Measurements from ENCODE around the gene SHROOM2.
"Not testable (repeated sequence)": the region's sequence is repeated elsewhere in the genome, so short reads cannot be mapped to it uniquely, and the experiment has no call there.

SHROOM2 gene

DNA sequence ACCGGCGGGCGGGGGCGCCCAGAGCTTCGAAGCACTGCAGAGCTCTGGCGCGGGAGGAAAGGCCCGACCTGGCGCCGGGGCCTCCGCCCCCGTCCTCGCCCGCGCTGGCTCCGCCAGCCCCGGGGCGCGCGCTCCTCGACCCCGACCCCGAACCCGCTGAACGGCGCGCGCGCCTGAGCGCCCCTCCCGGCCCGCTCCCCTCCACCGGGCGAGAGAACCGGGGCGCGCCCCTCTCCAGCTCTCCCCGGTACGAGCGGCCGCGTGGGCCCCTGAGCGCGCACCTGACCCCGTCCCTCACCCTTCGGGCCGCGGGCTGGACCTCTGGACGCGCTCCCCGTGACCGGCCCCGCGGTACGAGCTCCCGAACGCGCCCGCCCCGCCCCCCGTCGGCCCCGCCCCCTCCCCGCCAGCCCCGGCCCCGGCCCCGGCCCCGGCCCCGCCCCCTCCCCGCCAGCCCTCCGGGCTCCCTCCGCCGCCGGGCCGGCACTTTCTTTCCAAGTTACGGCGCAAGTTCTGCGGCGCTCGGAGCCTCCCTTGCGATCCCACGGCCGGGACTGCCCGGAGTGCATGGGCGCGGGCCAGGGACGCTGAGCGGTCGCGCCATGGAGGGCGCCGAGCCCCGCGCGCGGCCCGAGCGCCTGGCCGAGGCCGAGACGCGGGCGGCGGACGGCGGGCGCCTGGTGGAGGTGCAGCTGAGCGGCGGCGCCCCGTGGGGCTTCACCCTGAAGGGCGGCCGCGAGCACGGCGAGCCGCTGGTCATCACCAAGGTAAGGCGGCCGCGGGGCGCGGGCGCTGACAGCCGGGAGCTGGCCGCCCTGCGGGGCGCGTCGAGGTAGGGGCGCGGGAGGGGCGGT lies at the start of gene SHROOM2:
Gene SHROOM2, plus strand, starts transcription at position 486 of the 854 bp plus-strand sequence. Its CDS starts 117 bp downstream, at position 603.
- no peak for DNase-seq

- no peak for DNase-seq
Measured at GRCh38 chrX:9737363-9737762, 48.9 kb upstream of the SHROOM2 start.

GRCh38 chrX:9738151-9738550 lies 48.1 kb upstream of the SHROOM2 start:
- no peak for DNase-seq

- no peak for DNase-seq
Measured at GRCh38 chrX:9739130-9739529, 47.1 kb upstream of the SHROOM2 start.

GRCh38 chrX:9745417-9746115 lies 40.7 kb upstream of the SHROOM2 start:
- DNase-seq, result no peak

- no peak for DNase-seq
Measured at GRCh38 chrX:9746148-9746888, 39.9 kb upstream of the SHROOM2 start.

- DNase-seq, result no peak
Measured at GRCh38 chrX:9747644-9748043, 38.6 kb upstream of the SHROOM2 start.

- DNase-seq, result no peak
Measured at GRCh38 chrX:9749146-9749692, 37.0 kb upstream of the SHROOM2 start.

- no peak for DNase-seq
Measured at GRCh38 chrX:9757366-9757765, 28.9 kb upstream of the SHROOM2 start.

GRCh38 chrX:9758021-9758638 lies 28.1 kb upstream of the SHROOM2 start:
- no peak for DNase-seq

GRCh38 chrX:9759337-9759736 lies 26.9 kb upstream of the SHROOM2 start:
- DNase-seq, result no peak

DNA sequence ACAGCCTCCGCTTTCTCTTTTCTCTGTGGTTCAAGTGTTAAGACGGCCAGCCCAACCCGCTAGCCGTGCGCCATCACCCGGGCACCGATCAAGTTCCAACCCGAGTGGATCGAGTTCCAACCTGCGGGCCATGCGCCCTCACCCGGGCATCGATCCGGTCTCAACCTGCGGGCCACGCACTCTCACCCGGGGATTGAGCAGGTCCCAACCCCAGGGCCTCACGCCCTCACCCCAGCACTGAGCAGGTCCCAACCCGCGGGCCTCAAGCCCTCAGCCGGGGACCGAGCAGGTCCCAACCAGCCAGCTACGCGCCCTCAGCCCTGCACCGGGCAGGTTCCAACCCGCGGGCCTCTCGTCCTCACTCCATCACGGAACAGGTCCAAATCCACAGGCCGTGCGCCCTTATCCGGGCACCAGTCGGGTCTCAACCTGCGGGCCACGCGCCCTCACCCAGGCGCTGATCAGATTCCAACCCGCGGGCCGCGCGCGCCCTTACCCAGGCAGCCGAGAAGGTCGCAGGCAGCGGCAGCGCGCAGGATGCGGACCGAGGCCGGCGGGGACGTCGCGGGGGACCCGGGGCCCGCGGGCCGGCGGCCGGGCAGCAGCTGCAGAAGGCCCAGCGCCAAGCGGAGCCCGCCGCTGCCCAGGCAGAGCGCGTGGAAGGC lies 21.0 kb upstream of the SHROOM2 start:
- DNase-seq, result no peak

GRCh38 chrX:9765737-9766097 lies 20.5 kb upstream of the SHROOM2 start, which contains the start of gene GPR143:
GPR143 (minus strand) TSS chrX:9765847; CDS start chrX:9765817, 30 bp downstream.
- no peak for DNase-seq

GRCh38 chrX:9767375-9767774 lies 18.9 kb upstream of the SHROOM2 start:
- no peak for DNase-seq

GRCh38 chrX:9768321-9768839 lies 17.8 kb upstream of the SHROOM2 start:
- DNase-seq, result not testable (repeated sequence)

DNA sequence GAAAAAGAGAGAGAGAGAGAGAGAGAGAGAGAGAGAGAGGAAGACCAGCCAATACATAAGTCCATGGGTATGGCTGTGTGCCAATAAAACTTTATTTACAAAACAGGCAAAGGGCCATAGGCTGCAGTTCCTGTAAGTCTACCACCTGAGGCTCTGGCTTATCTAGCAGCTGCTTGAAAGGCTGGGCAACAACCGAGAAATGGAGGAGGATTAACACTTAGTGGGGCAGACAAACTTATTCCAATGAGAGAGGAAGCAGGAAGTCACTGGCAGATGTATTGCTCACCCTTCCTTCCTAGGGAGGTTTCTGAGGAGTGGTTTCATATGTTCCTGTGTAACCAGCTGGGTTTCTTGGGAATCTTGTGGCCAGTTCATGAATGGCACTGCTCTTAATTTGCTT lies 15.9 kb upstream of the SHROOM2 start:
- no peak for DNase-seq

DNA sequence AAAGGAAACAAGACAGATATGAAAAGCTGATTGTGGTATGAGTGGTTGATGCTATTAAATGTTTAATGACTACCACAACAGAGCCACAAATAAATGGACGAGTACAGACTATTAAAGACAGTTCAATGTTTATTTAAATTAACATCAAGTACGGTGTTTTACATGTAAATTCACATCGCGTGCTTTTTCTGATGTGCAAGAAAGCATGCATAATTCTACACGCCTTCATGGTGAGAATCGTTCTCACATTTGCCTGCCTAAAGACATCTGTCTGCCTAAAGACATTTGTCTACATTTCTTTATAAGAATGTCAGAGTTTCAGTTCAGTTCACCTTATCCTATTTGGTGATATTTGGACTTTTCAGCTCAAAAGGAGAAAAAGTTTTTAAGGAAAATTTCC lies 13.3 kb upstream of the SHROOM2 start:
- DNase-seq, result no peak

- DNase-seq, result no peak
Measured at GRCh38 chrX:9775930-9776329, 10.3 kb upstream of the SHROOM2 start.

DNA sequence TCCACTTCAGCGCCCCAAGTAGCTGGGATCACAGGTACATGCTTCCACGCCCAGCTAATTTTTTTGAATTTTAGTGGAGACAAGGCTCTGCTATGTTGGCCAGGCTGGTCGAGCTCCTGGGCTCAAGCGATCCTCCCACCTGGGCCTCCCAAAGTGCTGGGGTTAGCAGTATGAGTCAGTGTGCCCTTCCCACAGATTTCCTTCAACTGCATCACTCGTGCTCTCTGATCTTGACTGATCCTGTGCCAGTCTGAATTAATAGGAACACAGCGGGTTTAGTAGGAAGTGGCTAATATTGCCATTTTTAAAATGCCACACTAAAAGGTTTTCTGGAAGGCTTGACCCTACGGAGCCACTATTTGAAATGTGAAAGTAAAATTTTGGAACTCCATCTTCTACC lies 4.3 kb upstream of the SHROOM2 start:
- no peak for DNase-seq

DNA sequence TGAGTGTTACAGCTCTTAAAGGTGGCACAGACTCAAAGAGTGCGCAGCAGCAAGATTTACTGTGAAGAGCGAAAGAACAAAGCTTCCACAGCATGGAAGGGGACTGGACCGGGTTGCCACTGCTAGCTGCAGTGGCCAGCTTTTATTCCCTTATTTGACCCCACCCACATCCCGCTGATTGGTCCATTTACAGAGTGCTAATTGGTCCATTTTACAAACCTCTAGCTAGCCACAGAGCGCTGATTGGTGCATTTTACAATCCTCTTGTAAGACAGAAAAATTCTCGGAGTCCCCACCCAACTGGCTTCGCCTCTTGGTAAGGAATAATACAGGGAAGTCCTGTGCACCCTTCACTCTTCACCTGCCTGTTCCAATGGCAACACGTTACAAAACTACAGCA lies 1.9 kb upstream of the SHROOM2 start:
- no peak for DNase-seq

DNA sequence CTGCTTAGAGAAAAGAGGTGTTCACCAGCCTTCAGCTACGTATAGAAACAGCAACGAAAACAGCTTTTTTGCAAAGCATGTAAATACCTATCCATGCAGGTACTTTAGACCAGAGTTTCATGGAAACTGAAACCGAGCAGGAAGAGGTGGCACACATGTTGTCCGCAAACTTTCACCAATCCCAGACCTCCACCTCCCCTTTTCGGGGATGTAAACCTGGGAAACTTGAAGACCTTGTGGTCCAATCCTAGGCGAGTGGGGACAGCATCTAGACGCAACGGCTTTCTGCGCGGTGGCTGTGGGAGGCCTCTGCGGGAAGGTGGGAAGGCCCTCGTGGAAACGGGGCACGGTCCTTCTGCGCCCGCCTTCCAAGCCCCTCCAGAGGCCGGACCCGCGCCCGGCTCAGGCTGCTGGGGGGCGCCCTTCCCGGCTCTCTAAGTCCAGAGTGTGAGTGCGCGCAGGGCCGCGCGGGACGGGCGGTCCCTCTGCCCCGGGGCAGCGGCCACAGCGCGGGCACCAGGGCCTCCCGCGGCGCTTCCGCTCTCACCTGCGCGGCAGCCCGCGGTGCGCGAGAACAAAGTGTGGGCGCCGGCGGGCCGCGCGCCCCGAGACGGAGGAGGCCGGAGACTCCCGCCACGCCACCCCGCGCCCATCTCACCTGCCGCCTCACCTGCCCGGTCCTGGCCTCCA lies 830 bp upstream of the SHROOM2 start:
- no peak for DNase-seq
